ENCODE data around the gene CIAO2B.

Gene CIAO2B

DNA sequence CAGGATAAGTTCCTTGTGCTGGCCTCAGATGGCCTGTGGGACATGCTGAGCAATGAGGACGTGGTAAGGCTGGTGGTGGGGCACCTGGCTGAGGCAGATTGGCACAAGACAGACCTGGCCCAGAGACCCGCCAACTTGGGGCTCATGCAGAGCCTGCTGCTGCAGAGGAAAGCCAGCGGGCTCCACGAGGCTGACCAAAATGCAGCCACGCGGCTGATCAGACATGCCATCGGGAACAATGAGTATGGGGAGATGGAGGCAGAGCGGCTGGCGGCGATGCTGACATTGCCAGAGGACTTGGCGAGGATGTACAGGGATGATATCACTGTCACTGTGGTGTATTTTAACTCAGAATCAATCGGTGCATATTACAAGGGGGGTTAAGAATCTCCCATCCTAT lies 48.7 kb downstream of the CIAO2B start:
- DNase-seq, result no peak

DNA sequence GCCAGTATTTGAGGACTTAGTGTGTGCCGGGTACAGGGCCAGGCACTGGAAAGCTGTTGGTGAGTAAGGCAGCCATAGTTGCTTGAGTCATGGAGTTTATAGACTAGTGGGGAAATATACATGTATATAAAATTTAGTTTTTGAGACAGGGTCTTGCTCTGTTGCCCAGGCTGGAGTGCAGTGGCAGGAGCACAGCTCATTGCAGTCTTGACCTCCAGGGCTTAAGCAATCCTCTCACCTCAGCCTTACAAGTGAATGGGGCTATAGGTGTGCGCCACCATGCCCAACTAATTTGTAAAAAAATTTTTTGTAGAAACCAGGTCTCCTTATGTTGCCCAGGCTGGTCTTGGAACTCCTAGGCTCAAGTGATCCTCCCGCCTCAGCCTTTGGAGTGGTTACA lies 51.5 kb downstream of the CIAO2B start:
- no peak for DNase-seq
